NCI-H774 (cell line): Measurements from ENCODE around the gene CEP112.
"Not testable (repeated sequence)": the region's sequence is repeated elsewhere in the genome, so short reads cannot be mapped to it uniquely, and the experiment has no call there.

Experiments
- DNase-seq: peaks from one replicate; lab custom pipeline; 2025; lab: John Stamatoyannopoulos, UW

Gene CEP112

DNA sequence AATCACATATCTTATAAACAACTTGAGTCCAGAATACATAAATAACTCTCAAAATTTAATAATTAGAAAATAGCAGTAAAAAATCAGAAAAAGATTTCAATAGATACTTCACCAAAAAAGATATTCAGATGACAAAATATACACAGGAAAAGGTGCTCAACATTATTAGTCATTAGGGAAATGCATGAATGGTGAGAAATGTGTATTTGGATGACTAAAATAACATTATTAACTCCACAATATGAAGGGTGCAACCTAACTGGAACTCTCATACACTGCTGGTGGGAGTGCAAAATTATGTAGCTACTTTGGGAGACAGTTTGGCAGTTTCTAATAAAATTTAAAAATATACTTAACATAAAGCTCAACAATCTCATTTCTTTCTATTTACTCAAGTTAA lies 368.2 kb downstream of the CEP112 start:
- DNase-seq, result no peak

DNA sequence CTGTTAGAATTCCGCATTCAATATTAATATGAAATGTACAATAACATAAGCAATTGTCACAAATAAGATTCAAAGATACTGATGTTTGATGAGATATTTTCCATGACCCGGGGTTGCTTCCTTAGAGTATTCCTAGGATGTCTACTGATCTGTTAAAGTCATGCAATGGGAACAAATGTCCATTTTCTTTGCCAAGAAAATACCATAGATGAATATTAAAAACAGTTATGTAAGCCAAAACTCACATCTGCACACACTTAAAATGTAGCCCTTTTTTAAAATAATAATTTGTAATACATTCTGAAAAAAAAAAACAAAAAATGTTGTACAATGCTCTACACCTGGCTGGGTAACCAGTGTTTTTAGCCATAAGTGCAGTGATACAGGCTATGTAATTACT lies 371.1 kb downstream of the CEP112 start:
- DNase-seq, result no peak

DNA sequence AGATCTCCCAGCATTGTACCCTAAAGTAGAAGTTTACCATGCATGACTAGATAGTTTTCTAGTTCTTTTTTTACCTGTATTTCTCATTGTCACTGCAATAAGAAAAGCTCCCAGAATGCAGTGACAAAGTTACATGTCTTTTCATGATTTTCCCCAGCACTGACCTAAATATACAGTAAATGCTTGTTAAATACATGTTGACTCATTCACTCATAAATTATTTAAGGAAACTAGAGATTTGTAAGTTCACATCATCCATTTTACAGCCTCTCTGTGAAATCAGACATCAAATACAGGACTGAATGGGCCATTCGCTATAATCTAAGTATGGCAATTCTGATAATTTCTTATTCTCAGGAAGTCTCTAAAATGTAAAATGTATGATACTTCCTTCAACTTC lies 371.6 kb downstream of the CEP112 start:
- no peak for DNase-seq

DNA sequence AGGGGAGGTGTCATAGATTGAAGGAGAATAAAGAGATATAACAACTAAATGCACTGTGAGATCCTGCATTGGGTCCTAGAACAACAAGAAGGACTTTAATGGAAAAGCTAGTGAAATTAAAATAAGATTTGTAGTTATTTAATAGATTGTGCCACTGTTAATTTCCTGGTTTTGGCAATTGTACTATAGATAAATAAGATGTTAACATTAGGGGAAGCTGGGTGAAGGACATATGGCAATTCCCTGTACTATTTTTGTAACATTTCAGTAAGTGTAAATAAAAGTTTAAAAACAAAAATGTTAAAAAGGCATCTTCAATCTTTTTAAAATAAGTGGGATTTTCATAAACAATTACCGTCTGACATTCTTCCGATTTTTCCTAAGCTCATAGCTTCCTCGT lies 372.1 kb downstream of the CEP112 start:
- no peak for DNase-seq

DNA sequence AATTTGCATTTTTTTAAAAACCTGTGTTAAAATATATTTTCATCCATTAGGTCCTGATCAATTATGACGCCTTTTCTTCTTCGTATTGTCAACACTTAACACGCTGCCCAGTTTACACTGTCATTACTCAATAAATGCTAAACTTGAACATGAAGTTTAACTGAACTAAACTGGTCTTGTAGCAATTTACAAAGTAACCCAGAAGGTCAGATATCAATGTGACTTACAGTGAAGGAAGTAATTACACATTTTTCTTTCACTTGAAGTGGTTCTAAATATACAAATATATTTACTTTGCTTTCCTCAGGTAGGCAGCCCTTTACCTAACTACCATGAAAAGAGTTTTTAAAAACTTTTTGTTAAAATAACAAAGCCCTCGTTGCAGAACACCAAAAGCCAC lies 374.0 kb downstream of the CEP112 start:
- no peak for DNase-seq

DNA sequence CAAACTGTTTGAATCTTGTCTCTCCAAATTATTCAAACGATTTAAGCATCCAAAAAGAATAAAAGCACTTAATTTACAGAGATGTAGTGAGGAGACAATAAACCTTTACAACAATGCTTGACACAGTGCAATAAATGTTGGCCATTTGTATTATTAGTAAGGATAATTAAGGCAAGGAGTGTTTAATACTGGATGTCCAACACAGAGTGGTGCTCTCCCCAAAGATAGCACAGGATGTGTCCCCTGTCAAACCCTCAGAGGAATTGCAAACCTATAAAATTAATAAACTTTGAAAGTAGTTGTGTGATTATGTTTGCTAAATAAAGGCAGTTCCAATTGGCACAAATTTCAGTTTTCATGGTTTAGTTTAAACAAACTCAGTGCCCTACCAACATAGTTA lies 377.5 kb downstream of the CEP112 start:
- DNase-seq, result no peak

DNA sequence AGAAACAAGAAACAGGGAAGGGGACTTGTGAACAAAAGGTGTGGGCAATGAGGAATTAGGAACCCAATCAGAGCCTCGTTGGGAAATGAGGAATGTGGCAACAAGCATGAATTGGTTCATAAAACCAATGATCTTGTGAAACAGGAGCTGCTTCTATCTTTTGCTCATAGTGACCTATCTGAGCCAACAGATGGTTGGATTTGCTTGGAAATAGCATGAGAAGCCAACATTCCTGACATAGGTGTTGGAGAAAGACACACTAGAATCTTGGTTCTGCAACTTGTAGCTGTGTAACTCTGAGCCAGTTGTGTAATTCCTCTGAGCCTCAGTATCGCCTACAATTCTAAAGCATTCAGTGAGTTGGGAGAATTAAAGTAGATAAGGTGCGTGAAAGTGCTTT lies 378.6 kb downstream of the CEP112 start:
- no peak for DNase-seq

DNA sequence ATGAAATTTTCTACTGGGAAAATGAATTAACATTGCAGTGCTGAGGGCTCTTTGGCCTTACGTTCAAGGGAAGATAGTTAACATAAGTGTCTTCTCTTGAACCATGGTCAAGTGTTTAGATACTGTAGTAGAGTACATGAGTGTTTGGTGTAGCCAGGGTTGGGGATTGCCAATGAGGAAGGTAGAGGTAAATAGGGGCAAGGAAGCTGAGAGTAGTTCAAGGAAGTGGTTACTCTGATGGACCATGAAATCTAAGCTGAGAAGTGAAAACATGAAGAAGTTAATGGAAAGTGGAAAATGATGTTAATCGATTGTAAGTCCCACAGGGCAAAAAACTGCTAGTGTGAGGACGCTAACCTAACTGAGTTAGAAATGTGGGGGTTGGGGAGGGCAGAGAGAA lies 380.9 kb downstream of the CEP112 start:
- DNase-seq, result no peak

DNA sequence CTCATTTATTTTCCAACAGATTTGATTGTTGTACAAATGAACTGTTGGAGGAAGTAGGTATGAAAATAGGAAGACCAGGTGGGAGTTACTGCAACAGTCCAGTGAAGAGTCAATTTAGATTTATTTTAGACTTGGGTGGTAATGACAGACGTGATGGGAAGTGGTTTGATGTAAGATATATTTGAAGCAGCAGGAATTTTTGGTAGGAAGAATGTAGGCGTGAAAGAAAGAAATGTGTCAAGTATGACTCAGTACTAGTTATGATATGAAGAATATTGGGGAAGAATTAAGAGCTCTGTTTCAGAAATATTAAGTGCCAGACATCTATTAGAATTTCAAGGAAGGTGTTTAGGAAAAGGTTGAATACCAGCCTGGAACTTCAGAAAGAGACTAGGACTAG lies 382.6 kb downstream of the CEP112 start:
- DNase-seq, result no peak

DNA sequence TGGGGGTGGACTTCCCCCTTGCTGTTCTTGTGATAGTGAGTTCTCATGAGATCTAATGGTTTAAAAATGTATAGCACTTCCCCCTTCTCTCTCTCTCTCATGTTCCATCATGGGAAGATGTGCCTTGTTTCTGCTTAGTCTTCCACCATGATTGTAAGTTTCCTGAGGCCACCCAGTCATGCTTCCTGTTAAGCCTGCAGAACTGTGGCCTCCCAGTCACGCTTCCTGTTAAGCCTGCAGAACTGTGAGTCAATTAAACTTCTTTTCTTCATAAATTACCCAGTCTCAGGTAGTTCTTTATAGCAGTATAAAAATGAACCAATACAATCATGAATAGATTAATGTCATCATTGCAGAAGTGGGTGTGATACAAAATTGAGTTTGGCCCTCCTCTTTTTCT lies 383.4 kb downstream of the CEP112 start:
- not testable (repeated sequence) for DNase-seq

DNA sequence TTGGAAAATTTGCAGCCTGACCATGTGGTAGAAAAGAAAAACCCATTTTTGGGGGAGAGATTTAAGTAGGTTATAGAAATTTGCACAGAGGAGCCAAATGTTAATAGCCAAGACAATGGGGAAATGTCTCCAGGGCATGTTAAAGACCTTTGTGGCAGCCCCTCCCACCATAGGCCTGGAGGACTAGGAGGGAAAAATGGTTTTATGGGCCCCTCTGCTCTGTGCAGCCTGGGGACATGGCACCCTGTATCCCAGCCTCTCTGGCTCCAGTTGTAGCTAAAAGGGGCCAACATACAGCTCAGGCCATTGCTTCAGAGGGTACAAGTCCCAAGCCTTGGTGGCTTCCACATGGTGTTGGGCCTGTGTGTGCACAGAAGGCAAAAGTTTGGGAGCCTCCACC lies 384.6 kb downstream of the CEP112 start:
- DNase-seq, result no peak

DNA sequence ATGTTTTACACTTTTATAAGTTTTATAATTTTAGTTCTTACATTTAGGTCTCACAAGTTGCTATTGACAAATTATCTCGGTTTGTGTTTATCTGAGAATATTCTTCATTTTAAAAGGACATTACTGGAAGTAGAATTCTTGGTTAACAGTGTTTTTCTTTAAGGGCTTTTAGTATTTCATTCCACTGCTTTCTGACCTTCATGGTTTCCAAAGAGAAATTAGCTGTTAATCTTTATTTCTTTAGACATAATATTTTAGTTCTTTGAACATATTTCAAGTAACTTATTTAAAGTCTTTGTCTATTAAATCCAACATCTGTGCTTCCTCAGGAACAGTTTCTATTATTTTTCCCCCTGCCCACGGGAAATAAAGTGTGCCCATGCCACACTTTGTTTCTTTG lies 390.4 kb downstream of the CEP112 start:
- no peak for DNase-seq

DNA sequence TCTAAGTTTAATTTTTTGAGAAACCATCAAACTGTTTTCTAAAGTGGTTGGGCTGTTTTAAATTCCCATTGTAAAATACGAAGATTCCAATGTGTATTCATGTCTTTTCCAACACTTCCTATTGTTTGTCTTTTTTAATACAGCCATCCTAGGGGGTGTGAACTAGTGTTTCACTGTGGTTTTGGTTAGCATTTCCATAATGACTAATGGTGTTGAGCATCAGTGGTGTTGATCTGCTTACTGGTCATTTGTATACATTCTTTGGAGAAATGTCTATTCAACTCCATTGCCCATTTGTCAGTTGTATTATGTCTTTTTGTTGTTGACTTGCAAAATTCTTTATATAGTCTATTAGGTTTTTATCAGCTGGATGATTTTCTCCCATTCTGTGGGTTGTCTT lies 391.3 kb downstream of the CEP112 start:
- DNase-seq, result no peak

DNA sequence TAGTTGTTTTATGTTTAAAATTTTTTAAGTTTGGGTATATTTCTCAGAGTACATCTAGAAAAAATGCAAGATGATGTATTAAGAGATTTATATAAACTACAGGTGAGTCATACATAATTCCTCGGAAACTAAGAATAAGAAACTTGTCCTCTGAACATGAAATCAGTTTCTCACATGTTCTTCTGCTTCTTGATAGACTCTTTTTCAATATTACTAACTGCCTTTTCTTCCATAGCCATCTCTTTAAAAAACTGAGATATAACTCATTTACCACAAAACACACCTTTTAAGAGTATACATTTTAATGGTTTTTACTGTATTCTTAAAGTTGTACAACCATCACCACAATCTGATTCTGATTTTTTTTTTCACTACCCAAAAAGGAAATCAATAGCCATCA lies 392.1 kb downstream of the CEP112 start:
- DNase-seq, result no peak

DNA sequence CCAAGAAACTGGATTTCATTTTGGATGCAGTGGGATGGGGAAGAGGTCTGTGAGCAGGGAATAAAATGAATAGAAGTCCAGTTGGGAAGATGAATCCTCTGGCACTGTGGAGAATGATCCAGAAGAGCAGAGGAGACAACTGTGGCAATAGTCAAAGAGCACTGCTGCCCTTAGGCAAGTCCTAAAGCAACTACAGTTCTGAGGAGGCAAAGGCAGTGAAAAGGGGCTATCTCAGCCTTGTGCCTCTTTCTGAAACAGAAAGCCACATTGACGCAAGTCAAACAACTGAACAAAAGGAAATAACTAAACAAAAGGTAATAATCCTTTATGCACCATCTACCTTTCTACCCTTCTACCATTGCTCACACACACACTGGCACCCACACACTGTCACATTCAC lies 392.5 kb downstream of the CEP112 start:
- no peak for DNase-seq

DNA sequence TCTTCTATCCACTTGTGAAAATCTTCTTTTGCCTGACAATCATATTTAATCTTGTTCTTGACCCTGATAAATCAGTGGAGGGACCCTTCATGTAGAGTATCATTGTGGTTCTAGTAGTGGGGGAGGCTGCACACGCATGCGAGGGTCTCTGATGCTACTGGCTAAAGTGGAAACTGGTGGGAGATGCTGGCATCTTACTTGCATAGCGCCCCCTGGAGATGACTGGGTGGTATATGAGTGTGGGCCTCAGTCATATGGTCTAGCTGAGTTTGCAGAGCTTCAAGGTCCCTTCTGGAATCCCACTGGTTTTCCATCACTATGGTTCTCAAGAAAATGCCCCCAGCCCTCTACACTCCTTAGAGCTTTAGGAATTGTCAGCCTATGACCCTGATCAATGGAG lies 394.1 kb downstream of the CEP112 start:
- no peak for DNase-seq

DNA sequence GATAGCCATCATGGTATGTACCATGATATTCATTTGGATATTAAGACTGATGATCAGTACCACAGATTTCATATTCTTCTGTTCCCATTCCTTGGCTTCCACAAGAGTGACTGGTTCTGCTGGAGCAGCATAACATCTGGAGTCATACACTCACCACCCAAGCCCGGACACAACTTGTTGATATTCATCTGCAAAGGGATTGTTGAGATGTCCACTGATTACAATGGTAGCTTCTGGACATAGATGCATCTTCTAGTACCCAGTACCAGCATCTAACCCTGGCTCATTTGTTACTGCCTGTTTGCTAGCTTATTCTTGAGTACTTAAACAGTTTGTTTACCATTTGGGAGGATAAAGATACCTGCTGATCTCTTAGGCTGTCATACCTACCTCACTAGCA lies 394.8 kb downstream of the CEP112 start:
- no peak for DNase-seq

DNA sequence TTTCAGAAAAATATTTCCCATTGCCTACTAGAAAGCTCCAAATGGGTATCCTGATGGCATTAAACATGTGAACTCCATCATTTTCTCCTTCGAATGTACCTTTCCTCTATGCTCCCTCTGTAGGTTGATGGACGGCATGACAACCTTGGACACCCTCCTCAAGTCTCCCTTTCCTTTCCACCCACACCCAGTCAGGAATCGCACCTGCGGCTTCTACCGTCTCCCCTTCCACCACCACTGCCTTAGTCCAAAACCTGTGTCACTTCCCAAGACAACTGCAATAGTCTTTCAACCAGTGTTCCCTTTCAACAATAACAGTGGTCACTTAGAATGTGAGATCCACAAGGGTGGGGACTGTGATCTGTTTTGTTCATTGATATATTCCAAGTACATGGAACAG lies 397.4 kb downstream of the CEP112 start:
- no peak for DNase-seq

DNA sequence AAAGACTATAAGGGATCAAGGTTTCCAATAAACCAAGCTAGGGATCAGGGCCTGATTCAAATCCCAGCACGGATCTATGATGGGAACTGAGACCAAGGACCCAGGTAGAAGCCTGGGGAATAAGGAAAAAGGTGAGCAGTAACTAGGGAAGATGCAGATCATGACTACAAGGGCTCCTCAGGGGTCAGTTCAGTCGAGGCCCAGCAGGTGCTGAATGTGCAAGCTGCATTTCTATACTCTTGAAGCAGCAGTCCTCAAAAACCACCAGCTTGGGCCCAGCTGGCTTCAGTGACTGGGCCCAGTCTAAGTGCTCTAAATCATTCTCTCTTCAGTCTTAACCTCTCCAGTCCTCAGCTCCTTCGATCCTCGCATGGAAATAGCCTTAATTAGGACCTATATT lies 401.7 kb downstream of the CEP112 start:
- DNase-seq, result no peak

DNA sequence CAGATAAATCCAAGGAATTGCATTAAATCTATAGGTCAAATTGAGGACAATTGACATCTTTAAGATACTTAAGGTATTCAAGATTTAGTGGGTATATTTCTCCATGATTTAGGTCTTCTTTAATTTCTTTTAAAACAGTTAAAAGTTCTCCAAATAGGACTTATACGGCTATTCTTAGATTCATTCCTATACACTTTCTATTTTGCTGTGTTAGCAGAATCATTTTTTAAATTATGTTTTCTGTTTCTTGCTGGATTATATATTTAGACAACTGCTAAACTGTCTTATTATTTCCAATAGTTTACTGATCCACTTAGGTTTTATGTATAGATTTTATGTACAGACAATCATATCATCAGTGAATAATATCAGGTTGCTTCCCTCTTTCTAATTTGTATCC lies 404.4 kb downstream of the CEP112 start:
- DNase-seq, result no peak

DNA sequence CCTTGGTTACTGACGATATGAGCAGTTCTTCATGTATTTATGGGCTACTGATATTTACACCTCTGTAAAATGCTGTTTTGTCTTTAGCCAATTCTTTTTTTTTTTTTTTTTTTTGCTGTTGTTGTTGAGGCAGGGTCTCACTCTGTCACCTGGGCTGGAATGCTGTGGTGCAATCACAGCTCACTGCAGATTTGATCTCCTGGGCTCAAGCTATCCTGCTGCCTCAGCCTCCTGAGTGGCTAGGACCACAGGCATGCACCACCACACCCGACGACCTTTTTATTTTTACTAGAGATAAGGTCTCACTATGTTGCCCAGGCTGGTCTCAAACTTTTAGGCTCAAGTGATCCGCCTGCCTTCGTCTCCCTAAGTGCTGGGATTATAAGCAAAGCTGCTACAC lies 405.5 kb downstream of the CEP112 start:
- no peak for DNase-seq

DNA sequence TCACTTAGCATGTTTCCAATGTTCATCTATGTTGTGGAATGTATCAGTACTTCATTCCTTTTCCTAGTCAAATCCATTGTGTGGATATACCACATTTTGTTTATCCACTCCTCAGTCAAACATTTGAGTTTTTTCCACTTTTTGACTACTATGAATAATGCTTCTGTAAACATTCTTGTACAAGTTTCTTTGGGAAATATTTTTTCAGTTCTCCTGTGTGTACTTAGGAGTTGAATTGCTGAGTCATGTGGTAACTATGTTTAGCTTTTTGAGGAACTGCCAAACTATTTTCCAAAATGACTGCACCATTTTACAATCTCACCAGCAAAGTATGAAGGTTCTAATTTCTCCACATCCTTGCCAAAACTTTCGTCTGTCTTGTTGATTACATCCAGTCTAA lies 406.8 kb downstream of the CEP112 start:
- no peak for DNase-seq

DNA sequence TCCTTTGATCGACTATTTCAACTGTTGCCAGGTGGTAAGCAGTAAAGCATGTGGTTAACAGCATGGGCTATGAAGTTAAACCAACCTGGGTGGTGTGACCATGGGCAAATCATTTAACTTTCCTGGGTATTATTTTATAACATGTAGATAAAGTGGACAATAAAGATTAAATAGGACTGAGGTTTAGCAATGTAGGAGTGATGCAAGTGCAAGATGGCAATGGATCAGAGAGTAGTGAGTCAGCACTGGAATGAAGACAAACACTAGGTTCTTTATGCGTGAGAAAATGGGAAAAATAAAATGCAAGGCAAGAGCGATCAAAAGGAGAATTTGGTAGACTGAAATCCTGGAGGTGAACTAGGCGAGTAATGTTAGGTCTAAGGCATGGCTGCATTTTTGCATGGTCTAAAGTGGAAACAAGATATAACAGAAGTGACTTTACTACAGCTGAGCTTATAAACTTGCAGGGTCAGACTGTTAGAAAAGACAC lies 408.0 kb downstream of the CEP112 start:
- DNase-seq, result no peak

DNA sequence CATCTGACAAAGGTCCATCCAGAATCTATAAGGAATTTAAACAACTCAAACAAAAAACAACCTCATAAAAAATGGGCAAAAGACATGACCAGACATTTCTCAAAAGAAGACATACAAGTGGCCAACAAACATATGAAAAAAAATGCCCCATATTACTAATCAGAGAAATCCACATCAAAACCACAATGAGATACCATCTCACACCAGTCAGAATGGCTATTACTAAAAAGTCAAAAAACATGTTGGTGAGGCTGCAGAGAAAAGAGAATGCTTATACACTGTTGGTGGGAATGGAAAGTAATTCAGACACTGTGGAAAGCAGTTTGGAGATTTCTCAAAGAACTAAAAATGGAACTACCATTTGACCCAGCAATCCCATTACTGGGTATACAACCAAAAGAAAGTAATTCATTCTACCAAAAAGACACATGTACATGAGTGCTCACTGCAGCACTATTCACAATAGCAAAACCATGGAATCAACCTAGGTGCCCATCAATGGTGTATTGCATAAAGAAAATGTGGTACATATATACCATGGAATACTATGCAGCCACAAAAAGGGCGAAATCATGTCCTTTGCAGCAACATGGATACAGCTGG lies 409.7 kb downstream of the CEP112 start:
- not testable (repeated sequence) for DNase-seq

DNA sequence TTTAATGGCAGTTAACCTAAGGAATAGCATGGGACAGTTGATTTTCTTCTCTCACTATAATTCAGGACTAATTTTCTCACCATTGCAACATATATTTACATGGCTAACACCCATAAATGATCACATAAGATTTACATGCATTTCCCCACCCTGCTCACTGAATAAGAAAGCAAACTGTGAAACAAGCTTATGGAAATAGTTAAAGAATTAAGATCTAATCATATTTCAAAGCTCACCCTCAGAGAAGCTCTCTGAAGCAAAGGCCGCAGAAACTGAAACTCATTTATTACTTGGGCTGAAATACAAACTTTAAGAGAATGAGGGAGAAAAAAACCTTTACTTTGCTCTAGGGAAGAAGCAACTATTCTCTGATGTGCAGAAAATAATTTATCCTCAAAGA lies 411.8 kb downstream of the CEP112 start:
- DNase-seq, result no peak
